PC-3 (cell line): ENCODE results near the gene PRSS56. TPM values are rescaled to one million over a fixed set of nuclear protein-coding genes. Genes with fewer than 3 reads are reported as not detected.

ENCODE experiments used
- ATAC-seq: fragments of 200-7000 bp; cut with Tn5 transposase; 2 replicates; pipeline ENCODE4 v1.9.1; 2020; ENCODE audit warnings: mild to moderate bottlenecking, moderate library complexity
- BruUV-seq: library from RNA; stranded (reverse); fragments of 400-500 nt; replicated peaks from 2 replicates; lab custom pipeline; 2021; lab: Mats Ljungman, UMichigan
- CTCF ChIA-PET: fragments of 300-600 bp; sonication (Branson Sonifier 250); formaldehyde crosslinking; loops from one replicate; lab custom pipeline; 2022; ENCODE audit warnings: antibody characterized with exemption; lab: Charles Lee
- POLR2A ChIA-PET: fragments of 300-600 bp; sonication (Branson Sonifier 250); formaldehyde crosslinking; loops from one replicate; lab custom pipeline; 2022; ENCODE audit warnings: antibody characterized with exemption; ENCODE audit not compliant: unreplicated experiment; lab: Charles Lee
- DNase-seq: peaks from one replicate; pipeline ENCODE4 v3.0.0-alpha.2; 2015
- H2AFZ ChIP-seq: fragments of 300-600 bp; sonication (generic); 2 replicates; pipeline ENCODE4 v1.6.0; 2016; ENCODE audit warnings: antibody characterized with exemption, low read length
- H3F3A ChIP-seq: fragments of 300-600 bp; sonication (generic); one replicate; pipeline ENCODE4 v1.6.0; 2017; ENCODE audit warnings: antibody characterized with exemption, low read length, control low read depth, mild to moderate bottlenecking; ENCODE audit not compliant: unreplicated experiment
- H3K27ac ChIP-seq: fragments of 300-600 bp; sonication (generic); 2 replicates; pipeline ENCODE4 v1.5.1; 2016; ENCODE audit warnings: mild to moderate bottlenecking, low read length
- H3K27me3 ChIP-seq: fragments of 300-600 bp; sonication (generic); 2 replicates; pipeline ENCODE4 v1.6.1; 2016; ENCODE audit warnings: low read length, mixed read lengths
- H3K36me3 ChIP-seq: fragments of 300-600 bp; sonication (generic); 2 replicates; pipeline ENCODE4 v1.6.1; 2016; ENCODE audit warnings: low read depth, mixed run types, low read length, mixed read lengths
- H3K4me1 ChIP-seq: fragments of 300-600 bp; sonication (generic); 2 replicates; pipeline ENCODE4 v1.5.1; 2016; ENCODE audit warnings: low read length; ENCODE audit not compliant: insufficient read depth
- H3K4me2 ChIP-seq: fragments of 300-600 bp; sonication (generic); 2 replicates; pipeline ENCODE4 v1.6.0; 2016; ENCODE audit warnings: low read length
- H3K4me3 ChIP-seq: fragments of 300-600 bp; sonication (generic); 2 replicates; pipeline ENCODE4 v1.5.1; 2016; ENCODE audit warnings: mild to moderate bottlenecking, low read length, mixed read lengths
- H3K79me2 ChIP-seq: fragments of 300-600 bp; sonication (generic); 2 replicates; pipeline ENCODE4 v1.6.1; 2017; ENCODE audit warnings: low read length, mixed read lengths
- H3K9ac ChIP-seq: fragments of 300-600 bp; sonication (generic); 2 replicates; pipeline ENCODE4 v1.6.0; 2016; ENCODE audit warnings: mild to moderate bottlenecking, low read length
- H3K9me2 ChIP-seq: fragments of 300-600 bp; sonication (generic); replicated peaks from 2 replicates; pipeline ENCODE4 v1.6.1; 2016; ENCODE audit warnings: mixed run types, low read length, mixed read lengths
- H3K9me3 ChIP-seq: fragments of 300-600 bp; sonication (generic); 2 replicates; pipeline ENCODE4 v1.6.1; 2016; ENCODE audit warnings: low read length, mixed read lengths
- H4K20me1 ChIP-seq: fragments of 300-600 bp; sonication (generic); 2 replicates; pipeline ENCODE4 v1.6.1; 2016; ENCODE audit warnings: low read length, mixed read lengths
- CTCF ChIP-seq: fragments of 300-600 bp; sonication (generic); conservative IDR thresholded peaks from 2 replicates; pipeline ENCODE4 v1.5.1; 2017; ENCODE audit warnings: antibody characterized with exemption, low read depth, mild to moderate bottlenecking, low read length
- EZH2 ChIP-seq: fragments of 300-600 bp; sonication (generic); IDR thresholded peaks from one replicate; pipeline ENCODE4 v1.6.1; 2017; ENCODE audit warnings: antibody characterized with exemption, mild to moderate bottlenecking, low read length; ENCODE audit not compliant: unreplicated experiment
- EZH2phosphoT487 ChIP-seq: fragments of 300-600 bp; sonication (generic); IDR thresholded peaks from 2 replicates; pipeline ENCODE4 v1.6.1; 2018; ENCODE audit warnings: mild to moderate bottlenecking, antibody characterized with exemption, low read length, borderline replicate concordance
- intact Hi-C: fragments of 100-400 bp; cut with micrococcal nuclease; formaldehyde crosslinking; loops from 2 replicates; pipeline ENCODE4 v1.9.0; 2023
- total RNA-seq: library from RNA; depleted of rRNA; stranded (reverse); fragments of >200 nt; gene quantifications from 2 replicates; pipeline ENCODE4 v1.2.3, GENCODE V29; 2014

Gene PRSS56
- total RNA-seq, 1 experiment from 2014 or later, result not detected

GRCh38 chr2:232483923-232484627 is 36.1 kb upstream of the PRSS56 start:
- DNase-seq, result no peak
- no peaks in the 10 kb centered on the region for H3K27me3 ChIP-seq
- CTCF ChIA-PET, result no interaction called here

GRCh38 chr2:232484628-232485347 is 35.4 kb upstream of the PRSS56 start:
- H2AFZ ChIP-seq, result no peak overlapping the region
- H4K20me1 ChIP-seq, result no peaks in the 10 kb centered on the region
- no peaks in the 10 kb centered on the region for H3K9me3 ChIP-seq
- no peaks in the 10 kb centered on the region for H3K36me3 ChIP-seq
- no peaks in the 10 kb centered on the region for H3F3A ChIP-seq
- BruUV-seq, result no TSS peak
- H3K4me3 ChIP-seq, result no peak overlapping the region
- H3K27me3 ChIP-seq, result no peaks in the 10 kb centered on the region
- ChIA-PET POLR2A (no interaction called here), CTCF (no interaction called here)
- no peaks in the 10 kb centered on the region for H3K9me2 ChIP-seq
- H3K4me2 ChIP-seq, result no peak overlapping the region
- ATAC-seq (no peak), DNase-seq (no peak)
- no peaks in the 10 kb centered on the region for H3K79me2 ChIP-seq
- H3K27ac ChIP-seq, result no peak overlapping the region
- intact Hi-C loops, result no loop called here
- TF ChIP-seq EZH2, result no peak
- TF ChIP-seq CTCF, result no peak
- TF ChIP-seq EZH2phosphoT487, result no peak
- no peaks in the 10 kb centered on the region for H3K4me1 ChIP-seq
- H3K9ac ChIP-seq, result no peak overlapping the region

More at GRCh38 chr2:232483923-232484627, 36.1 kb upstream of the PRSS56 start:
- Histone ChIP-seq H3K4me3 (no peak overlapping the region), H3K4me2 (no peak overlapping the region), H3K4me1 (no peaks in the 10 kb centered on the region), H4K20me1 (no peaks in the 10 kb centered on the region), H3K36me3 (no peaks in the 10 kb centered on the region), H2AFZ (no peak overlapping the region), H3K9me3 (no peaks in the 10 kb centered on the region), H3K9ac (no peak overlapping the region), H3K9me2 (no peaks in the 10 kb centered on the region), H3K27ac (no peak overlapping the region), H3F3A (no peaks in the 10 kb centered on the region), H3K79me2 (no peaks in the 10 kb centered on the region)
- intact Hi-C loops, result no loop called here
- no TSS peak for BruUV-seq
- POLR2A ChIA-PET, result no interaction called here
- TF ChIP-seq EZH2 (no peak), CTCF (no peak), EZH2phosphoT487 (no peak)
- no peak for ATAC-seq

GRCh38 chr2:232485348-232485756 is 34.8 kb upstream of the PRSS56 start:
- Histone ChIP-seq H3K36me3 (no peaks in the 10 kb centered on the region), H3K9me3 (no peaks in the 10 kb centered on the region), H2AFZ (no peak overlapping the region), H3K4me2 (no peak overlapping the region), H3K9ac (no peak overlapping the region), H3K79me2 (no peaks in the 10 kb centered on the region), H3F3A (no peaks in the 10 kb centered on the region), H3K9me2 (no peaks in the 10 kb centered on the region), H4K20me1 (no peaks in the 10 kb centered on the region), H3K4me1 (no peaks in the 10 kb centered on the region), H3K4me3 (no peak overlapping the region), H3K27me3 (no peaks in the 10 kb centered on the region), H3K27ac (no peak overlapping the region)
- ChIA-PET POLR2A (no interaction called here), CTCF (no interaction called here)
- TF ChIP-seq EZH2phosphoT487 (no peak), EZH2 (no peak), CTCF (no peak)
- DNase-seq, result no peak
- intact Hi-C loops, result no loop called here
- no TSS peak for BruUV-seq
- ATAC-seq, result no peak
